Lung (tissue), 12 donors: ENCODE results near the gene RETREG1. TPM values are rescaled to one million over a fixed set of nuclear protein-coding genes. Genes with fewer than 3 reads are reported as not detected.

Experiments used
- ATAC-seq: fragments of 200-7000 bp; cut with Tn5 transposase; one replicate; pipeline ENCODE4 v1.9.1; 2020; ENCODE audit warnings: moderate number of reproducible peaks; ENCODE audit not compliant: insufficient read depth, low FRiP score
- DNase-seq, 3 donors: peaks; one replicate each; pipeline ENCODE4 v3.0.0-alpha.2; 2013 to 2017
- H3K27ac ChIP-seq, 2 donors: one replicate each; pipeline ENCODE4 v1.5.1; 2013; ENCODE audit warnings: mild to moderate bottlenecking in 2 of 2, moderate library complexity in 2 of 2, control low read depth in 1 of 2, inconsistent platforms in 1 of 2, low read depth in 1 of 2, low read length in 1 of 2
- H3K27me3 ChIP-seq, 3 donors: one replicate each; pipeline ENCODE4 v1.5.1; 2013; ENCODE audit warnings: low read length in 2 of 3; ENCODE audit not compliant: control insufficient read depth in 3 of 3, insufficient read depth in 3 of 3
- H3K36me3 ChIP-seq, 4 donors: one replicate each; pipeline ENCODE4 v1.5.1; 2013; ENCODE audit warnings: low read length in 4 of 4, mild to moderate bottlenecking in 1 of 4, moderate library complexity in 1 of 4; ENCODE audit not compliant: control insufficient read depth in 4 of 4, insufficient read depth in 4 of 4
- H3K4me1 ChIP-seq, 5 donors: one replicate each; pipeline ENCODE4 v1.5.1; 2013; ENCODE audit warnings: low read length in 5 of 5, mild to moderate bottlenecking in 2 of 5, moderate library complexity in 1 of 5; ENCODE audit not compliant: control insufficient read depth in 5 of 5, insufficient read depth in 5 of 5
- H3K4me3 ChIP-seq: one replicate; pipeline ENCODE4 v1.5.1; 2013; ENCODE audit warnings: mild to moderate bottlenecking, control low read depth, moderate library complexity
- H3K9ac ChIP-seq, 2 donors: one replicate each; pipeline ENCODE4 v1.5.1; 2013; ENCODE audit warnings: low read length in 2 of 2, control low read depth in 1 of 2; ENCODE audit not compliant: insufficient read depth in 1 of 2
- H3K9me3 ChIP-seq, 4 donors: one replicate each; pipeline ENCODE4 v1.5.1; 2013; ENCODE audit warnings: low read length in 3 of 4, mild to moderate bottlenecking in 1 of 4, moderate library complexity in 1 of 4; ENCODE audit not compliant: control insufficient read depth in 4 of 4, insufficient read depth in 3 of 4
- CTCF ChIP-seq: IDR thresholded peaks from 2 replicates; pipeline ENCODE4 v1.5.1; 2012; ENCODE audit warnings: mild to moderate bottlenecking; ENCODE audit errors: control extremely low read depth, extremely low read depth
- WGBS, 2 donors: extraction: QIAGEN DNeasy Blood & Tissue Kit; methylation state at CpG; one replicate each; pipeline ENCODE4 v1.1.7; 2013; 5-methylcytosine and 5-hydroxymethylcytosine counted together
- polyA plus RNA-seq, 2 donors: library from polyadenylated mRNA; stranded (reverse); fragments of 200-250 nt; gene quantifications; one replicate each; pipeline ENCODE4 v1.2.1, GENCODE V29; 2013
- total RNA-seq, 2 donors: library from RNA; depleted of rRNA in 1 of 2; stranded (reverse); fragments of >200 nt in 1 of 2; gene quantifications; one replicate each; pipeline ENCODE4 v1.2.1, GENCODE V29; 2014 to 2021
- donor health status: control.
- donor health status: control.
- donor health status: Bipolar disorder and iron deficiency.
- donor health status: healthy.
- donor health status: DM: yes; HTN: yes; CAD: no.

RETREG1 gene
- total and polyA plus RNA-seq, 4 donors: 6.8 to 19.5 (median 9.6) TPM

- Histone ChIP-seq H3K4me1 (peaks cover 0 to 12% (median 0%) of the 10 kb centered on the region in 5 donors), H3K4me3 (no peak overlapping the region), H3K9ac (no peak overlapping the region), H3K27me3 (no peaks in the 10 kb centered on the region), H3K36me3 (no peaks in the 10 kb centered on the region), H3K9me3 (peaks cover 0 to 10% (median 2%) of the 10 kb centered on the region in 4 donors), H3K27ac (peak overlapping the region; percentile 17 to 77)
- TF ChIP-seq CTCF: no peak
- DNase-seq (peak in 2 of 3 donors; percentile 26 to 40), ATAC-seq (peak; percentile 55)
- 55 to 74% methylated on average over 10 of the region's 10 CpGs for WGBS, 2 donors
These were observed 124.2 kb downstream of the RETREG1 start for GRCh38 chr5:16492398-16493140.

GRCh38 chr5:16490911-16491310, 125.9 kb downstream of the RETREG1 start:
- TF ChIP-seq CTCF: no peak
- peaks cover 0 to 8% (median 2%) of the 10 kb centered on the region in 4 donors for H3K9me3 ChIP-seq
- ATAC-seq: no peak

GRCh38 chr5:16489322-16489791, 127.4 kb downstream of the RETREG1 start:
- Histone ChIP-seq H3K36me3 (no peaks in the 10 kb centered on the region), H3K9me3 (peaks cover 0 to 2% (median 0%) of the 10 kb centered on the region in 4 donors), H3K27me3 (no peaks in the 10 kb centered on the region), H3K4me1 (peaks cover 0 to 18% (median 0%) of the 10 kb centered on the region in 5 donors), H3K4me3 (no peak overlapping the region), H3K27ac (no peak overlapping the region), H3K9ac (no peak overlapping the region)
- WGBS, 2 donors: 53 to 55% methylated on average over 1 of the region's 1 CpG
- TF ChIP-seq CTCF: peak; percentile 38
- ATAC-seq: peak; percentile 37
- DNase-seq: peak; percentile 18 to 81 (median 77)

More at GRCh38 chr5:16490911-16491310, 125.9 kb downstream of the RETREG1 start:
- Histone ChIP-seq H3K27me3 (no peaks in the 10 kb centered on the region), H3K4me3 (no peak overlapping the region), H3K36me3 (no peaks in the 10 kb centered on the region), H3K9ac (no peak overlapping the region), H3K4me1 (peaks cover 0 to 18% (median 0%) of the 10 kb centered on the region in 5 donors), H3K27ac (peak overlapping the region in 1 of 2 donors; percentile 75)
- 90 to 93% methylated on average over 8 of the region's 8 CpGs for WGBS, 2 donors
- no peak for DNase-seq
